IPS-18c (cell line): Measurements from ENCODE around the gene ANKRD2.
"Not testable (repeated sequence)": the region's sequence is repeated elsewhere in the genome, so short reads cannot be mapped to it uniquely, and the experiment has no call there.

Experiments
- H3K4me3 ChIP-seq: 2 replicates; pipeline ENCODE4 v1.7.0; 2013; ENCODE audit warnings: low read depth, mild to moderate bottlenecking, low read length, moderate library complexity; ENCODE audit not compliant: insufficient read depth
- H3K9me3 ChIP-seq: one replicate; pipeline ENCODE4 v1.6.1; 2013; ENCODE audit warnings: mild to moderate bottlenecking, low read length, moderate library complexity; ENCODE audit not compliant: control insufficient read depth, insufficient read depth

ANKRD2 gene

DNA sequence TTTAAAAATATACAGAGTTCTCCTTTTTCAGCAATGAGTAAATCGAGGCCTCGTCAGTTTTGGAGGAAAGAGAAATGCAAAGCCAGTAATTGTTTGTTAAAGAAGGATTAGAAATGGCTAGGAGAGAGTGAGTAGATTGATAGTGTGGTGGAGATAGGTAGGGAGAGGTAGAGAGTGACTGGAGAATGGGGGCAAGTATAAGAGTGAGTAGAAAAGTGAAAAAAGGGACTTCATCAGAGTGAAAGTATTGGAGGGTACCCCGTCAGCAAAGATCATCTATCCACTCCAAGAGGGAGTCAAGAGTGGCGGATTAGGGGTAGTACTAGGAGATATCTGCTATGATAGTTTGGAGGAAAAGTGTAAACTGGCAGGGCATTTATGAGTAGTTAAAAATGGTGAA, 9.2 kb upstream of the ANKRD2 start:
- Histone ChIP-seq H3K9me3 (no peaks in the 10 kb centered on the region), H3K4me3 (no peak overlapping the region)

DNA sequence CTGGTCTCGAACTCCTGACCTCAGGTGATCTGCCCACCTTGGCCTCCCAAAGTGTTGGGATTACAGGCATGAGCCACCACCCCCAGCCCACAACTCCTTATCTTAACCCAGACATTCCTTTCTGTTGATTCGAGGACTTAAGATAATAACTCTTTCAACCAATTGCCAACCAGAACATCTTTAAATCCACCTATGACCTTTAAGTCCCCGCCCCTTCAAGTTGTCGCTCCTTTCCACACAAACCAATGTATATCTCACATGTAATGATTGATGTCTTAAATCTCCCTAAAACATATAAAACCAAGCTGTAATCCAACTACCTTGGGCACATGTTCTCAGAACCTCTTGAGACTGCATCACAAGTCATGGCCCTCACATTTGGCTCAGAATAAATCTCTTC, 7.8 kb upstream of the ANKRD2 start:
- H3K4me3 ChIP-seq: no peak overlapping the region
- no peaks in the 10 kb centered on the region for H3K9me3 ChIP-seq

DNA sequence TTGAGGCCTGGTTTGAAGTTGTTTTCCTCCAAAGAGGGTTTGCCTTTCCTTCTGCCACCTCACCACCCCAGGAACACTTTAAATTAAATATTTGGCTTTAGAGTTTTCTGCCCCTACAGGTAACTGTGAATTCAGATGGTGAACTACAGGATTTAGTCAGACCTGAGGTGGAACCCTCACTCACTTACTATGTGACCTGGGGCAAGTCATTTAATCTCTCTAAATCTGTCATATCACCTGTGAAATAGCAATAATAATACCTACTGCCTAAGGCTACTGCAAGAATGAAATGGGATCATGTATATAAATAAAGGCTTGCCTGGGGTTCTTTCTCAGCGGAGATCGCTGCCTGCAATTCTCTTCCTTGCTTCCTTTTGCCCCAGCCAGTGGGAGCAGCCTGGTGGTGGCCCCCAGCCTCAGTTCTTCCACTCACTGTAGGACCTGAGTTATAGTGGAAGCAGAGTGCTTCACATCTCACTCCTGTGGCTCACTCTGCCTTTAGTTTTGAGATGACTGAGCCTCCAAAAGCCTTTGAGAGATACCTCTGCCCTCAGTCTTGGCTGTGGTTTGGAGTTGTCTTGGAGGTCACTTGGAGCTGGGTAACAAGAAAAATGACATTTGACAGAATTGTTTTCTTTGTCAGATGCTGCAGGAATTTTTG, 6.1 kb upstream of the ANKRD2 start:
- no peak overlapping the region for H3K4me3 ChIP-seq

DNA sequence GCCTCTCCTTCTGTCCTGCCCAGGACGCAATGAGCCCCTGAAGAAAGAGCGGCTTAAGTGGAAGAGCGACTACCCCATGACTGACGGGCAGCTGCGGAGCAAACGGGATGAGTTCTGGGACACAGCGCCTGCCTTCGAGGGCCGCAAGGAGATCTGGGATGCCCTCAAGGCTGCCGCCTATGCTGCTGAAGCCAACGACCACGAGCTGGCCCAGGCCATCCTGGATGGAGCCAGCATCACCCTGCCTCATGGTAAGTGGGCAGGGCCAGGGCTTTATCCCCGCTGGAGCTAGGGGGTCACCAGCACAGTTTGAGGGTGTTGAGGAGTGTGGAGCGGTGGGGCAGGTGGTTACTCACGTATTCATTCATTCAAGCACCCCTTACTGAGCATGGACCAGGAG, 4.7 kb upstream of the ANKRD2 start:
- H3K4me3 ChIP-seq: no peak overlapping the region
- peaks cover 2% of the 10 kb centered on the region for H3K9me3 ChIP-seq

More for the DNA sequence above, 6.1 kb upstream of the ANKRD2 start:
- peaks cover 2% of the 10 kb centered on the region for H3K9me3 ChIP-seq

DNA sequence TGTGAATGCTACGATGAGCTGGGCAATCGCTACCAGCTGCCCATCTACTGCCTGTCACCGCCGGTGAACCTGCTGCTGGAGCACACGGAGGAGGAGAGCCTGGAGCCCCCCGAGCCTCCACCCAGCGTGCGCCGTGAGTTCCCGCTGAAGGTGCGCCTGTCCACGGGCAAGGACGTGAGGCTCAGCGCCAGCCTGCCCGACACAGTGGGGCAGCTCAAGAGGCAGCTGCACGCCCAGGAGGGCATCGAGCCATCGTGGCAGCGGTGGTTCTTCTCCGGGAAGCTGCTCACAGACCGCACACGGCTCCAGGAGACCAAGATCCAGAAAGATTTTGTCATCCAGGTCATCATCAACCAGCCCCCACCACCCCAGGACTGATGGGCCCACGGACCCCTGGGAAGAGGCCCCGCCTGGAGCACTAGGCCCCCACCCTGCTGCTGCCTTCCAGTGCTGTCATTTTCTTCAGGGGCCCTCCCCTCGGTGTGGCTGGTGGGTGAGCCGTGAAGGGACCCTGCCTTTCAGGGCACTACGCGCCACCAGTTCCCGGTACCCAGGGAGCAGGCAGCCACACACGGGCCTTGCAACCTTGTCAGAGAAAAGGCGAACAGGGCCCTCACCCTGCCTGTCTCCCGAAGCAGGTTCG, 2.3 kb upstream of the ANKRD2 start:
- peaks cover 2% of the 10 kb centered on the region for H3K9me3 ChIP-seq
- H3K4me3 ChIP-seq: no peak overlapping the region

DNA sequence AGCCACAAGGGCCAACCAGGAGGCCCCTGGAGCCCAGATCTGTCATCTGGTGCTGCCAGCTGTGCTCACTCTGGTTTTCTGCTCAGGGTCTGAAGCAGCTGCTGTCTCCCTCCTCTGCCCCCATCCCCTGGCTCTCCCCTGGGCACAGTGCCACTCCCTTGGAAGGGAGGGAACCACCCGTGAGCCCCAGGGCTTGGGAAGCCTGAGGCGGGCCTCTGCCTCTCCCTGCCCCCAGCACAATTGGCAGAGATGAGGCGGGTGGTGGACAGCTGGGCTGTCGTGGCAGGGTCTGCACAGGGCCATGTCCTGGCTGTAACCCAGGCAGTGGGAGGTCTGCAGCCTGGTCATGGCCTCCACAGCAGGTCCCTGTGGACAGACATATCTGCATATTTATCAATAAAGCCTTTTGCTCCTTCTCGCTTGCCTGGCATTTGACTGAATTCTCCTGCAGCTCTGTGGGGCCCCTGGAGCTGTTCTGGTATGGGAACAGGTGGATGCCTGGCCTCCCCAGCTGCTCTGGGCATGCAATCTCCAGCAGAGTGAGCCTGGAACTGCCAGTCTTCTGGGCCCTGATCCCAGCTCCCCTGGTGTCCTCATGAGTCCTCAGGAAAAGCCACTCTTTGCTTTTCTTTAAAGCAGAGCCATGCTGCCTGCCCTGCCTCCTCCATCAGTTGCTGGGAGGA, 1.6 kb upstream of the ANKRD2 start:
- H3K9me3 ChIP-seq: peaks cover 2% of the 10 kb centered on the region
- H3K4me3 ChIP-seq: no peak overlapping the region

DNA sequence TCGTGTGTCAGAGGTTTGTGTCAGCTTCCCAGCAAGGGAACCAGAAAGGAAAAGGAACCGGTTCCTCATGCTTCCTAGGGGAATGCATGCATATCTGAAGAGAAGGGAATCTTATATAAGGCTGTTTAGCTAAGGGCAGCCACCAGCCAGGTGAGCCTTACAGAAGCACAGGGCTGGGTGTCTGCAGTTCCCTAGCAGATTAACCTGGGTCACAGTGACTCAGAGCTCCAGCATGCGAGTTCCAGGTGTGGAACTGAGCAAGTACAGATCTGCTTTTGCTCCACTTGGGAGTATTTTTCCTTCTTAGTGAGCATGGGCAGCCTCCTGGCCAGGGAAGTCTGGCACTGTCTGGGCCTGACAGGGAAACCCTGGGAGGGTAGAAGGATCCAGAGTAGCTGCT, 957 bp upstream of the ANKRD2 start:
- Histone ChIP-seq H3K4me3 (no peak overlapping the region), H3K9me3 (peaks cover 2% of the 10 kb centered on the region)

DNA sequence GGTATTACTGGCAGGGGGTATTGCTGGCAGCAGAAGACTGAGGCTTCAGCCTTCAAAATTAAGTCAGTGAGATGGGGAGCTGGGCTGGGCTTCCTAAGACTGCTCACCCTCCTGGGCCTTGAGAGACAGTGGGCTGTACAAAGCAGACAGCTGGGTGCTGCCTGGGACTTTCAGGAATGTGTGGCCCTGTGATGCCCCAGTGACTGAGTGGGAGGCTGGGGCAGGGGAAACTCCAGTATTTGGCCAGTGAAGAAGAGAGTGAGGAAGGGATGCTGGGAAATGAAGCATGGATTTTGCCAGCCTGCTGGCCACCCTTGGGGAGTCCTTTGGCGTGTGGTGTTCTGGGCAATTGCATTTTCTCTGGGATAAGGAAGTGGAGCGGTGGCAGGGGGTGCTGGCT, 442 bp downstream of the ANKRD2 start:
- no peak overlapping the region for H3K4me3 ChIP-seq
- H3K9me3 ChIP-seq: peaks cover 2% of the 10 kb centered on the region

DNA sequence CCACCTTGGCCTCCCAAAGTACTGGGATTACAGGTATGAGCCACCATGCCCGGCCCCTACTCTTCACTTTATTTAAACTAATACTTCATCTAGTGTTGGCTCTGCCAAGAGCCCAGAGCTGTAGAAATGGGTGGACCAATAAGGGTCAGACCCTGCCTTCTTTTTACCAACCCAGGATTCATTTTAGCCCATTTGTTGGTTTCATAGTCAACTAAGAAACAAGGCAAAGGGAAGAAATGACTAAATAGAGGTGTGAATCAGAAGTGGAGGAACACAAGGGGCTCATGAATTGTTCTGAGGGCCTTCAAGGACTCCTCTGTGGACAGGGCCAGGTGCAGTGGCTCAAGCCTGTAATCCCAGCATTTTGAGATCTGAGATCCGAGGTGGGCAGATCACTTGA, 1.1 kb downstream of the ANKRD2 start:
- H3K4me3 ChIP-seq: no peak overlapping the region
- H3K9me3 ChIP-seq: peaks cover 2% of the 10 kb centered on the region

DNA sequence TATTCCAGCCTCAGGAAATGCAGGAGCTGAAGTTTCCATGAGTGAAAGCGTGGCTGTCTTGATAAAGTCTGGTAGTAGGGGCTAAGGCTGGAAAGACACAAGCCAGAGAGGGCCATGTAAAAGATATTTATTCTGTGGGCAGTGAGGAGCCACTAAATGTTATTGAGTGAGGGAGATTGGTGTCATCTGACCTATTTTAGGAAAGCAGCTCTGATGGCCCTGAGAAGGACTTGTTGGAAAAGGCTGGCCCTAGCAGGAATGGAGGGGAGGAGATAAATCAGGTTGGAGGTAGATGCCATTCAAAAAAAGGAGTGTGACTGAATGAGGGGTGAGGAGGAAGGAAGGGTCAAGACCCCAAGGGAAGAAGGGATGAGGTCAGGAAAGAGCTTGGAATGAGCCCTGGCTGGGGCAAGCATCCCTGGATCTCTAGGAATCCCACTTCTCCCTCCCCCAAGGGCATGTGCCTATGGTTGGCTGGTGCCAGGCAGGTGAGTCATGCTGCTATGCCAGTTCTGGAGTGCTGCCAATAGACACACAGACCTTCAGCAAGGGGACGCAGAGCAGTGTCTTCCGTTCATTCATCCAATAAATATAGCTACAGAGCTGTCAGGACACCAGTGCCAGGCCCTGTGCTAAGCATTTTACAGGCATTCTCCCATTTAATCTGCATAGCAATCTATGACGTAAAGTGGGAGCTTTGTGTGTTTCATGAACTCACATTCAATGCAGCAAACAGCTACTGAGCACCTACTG, 2.0 kb downstream of the ANKRD2 start:
- peaks cover 2% of the 10 kb centered on the region for H3K9me3 ChIP-seq
- no peak overlapping the region for H3K4me3 ChIP-seq

DNA sequence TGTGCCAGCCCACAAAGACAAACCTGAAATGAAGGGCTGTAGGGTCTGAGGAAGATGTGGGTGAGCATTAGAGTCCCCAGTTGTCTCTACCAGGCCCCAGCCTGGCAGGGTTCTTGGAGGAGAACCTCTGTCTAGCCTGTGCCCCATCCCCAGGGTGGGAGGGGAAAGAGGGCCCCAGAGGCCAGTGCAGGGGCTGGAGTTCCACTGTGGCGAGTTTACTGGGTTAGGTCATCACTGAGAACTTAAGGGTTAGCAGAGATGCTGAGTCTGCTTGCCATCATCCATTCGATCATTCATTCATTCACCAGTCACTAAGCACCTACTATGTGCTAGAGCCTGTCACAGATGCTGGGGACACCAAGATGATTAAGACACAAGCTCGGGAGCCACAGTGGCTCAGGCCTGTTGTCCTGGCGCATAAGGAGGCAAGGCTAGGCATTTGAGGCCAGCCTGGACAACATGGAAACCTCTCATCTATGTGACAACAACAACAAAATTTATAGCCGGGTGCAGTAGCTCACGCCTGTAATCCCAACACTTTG, 2.6 kb downstream of the ANKRD2 start:
- no peak overlapping the region for H3K4me3 ChIP-seq

DNA sequence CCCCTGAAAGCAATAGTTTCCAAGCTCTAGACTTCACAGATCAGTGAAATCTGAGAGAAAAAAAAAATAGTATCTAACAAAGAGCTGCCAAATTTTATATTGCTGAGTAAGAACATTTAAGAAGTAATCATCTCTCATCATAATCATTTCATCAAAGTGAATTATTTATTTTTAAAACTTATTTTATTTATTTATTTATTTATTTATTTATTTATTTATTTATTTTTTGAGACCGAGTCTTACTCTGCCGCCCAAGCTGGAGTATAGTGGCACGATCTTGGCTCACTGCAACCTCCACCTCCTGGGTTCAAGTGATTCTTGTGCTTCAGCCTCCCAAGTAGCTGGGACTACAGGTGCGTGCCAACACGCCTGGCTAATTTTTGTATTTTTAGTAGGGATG, 3.9 kb downstream of the ANKRD2 start:
- H3K9me3 ChIP-seq, H3K4me3 ChIP-seq: not testable (repeated sequence)

More for the DNA sequence above, 2.6 kb downstream of the ANKRD2 start:
- H3K9me3 ChIP-seq: peaks cover 1% of the 10 kb centered on the region

DNA sequence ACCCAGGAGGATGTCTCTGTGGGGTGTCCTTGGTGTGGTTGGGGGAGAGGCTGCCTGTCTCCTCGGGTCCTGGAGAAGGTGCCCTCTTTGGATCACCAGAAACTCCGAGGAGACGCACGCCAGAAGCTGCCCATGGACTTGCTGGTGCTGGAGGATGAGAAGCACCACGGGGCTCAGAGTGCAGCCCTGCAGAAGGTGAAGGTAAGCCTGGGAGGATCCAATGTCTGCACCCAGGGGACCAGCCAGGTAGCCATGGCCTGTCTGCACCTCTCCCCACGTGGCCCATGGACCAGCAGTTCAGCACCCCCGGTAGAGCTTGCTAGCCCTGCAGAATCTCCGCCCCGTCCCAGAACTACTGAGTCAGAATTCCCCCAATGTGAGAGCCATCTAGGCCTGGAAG, 5.1 kb downstream of the ANKRD2 start:
- H3K4me3 ChIP-seq: no peak overlapping the region

DNA sequence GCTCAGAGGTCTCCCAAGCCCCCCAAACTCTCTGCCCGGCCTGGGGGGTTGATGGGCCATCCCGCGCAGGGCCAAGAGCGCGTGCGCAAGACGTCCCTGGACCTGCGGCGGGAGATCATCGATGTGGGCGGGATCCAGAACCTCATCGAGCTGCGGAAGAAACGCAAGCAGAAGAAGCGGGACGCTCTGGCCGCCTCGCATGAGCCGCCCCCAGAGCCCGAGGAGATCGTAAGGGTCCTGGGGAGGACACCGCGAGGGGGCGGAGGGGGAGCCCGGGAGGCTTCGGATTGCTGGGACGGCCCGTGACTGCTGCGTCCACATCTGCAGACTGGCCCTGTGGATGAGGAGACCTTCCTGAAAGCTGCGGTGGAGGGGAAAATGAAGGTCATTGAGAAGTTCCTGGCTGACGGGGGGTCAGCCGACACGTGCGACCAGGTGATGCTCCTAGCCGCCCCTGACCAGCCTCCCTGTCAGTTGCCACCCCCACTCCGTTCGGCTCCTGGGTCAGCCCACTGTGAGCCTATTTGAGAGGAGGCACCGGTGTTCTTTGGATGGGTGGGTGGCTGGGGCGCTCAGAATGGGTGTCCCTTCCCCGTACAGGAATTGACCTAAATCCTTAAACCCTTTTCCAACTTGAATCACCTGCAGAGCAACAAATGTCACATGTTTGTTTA, 5.7 kb downstream of the ANKRD2 start:
- H3K9me3 ChIP-seq: no peaks in the 10 kb centered on the region
- H3K4me3 ChIP-seq: no peak overlapping the region

More for the DNA sequence above, 5.1 kb downstream of the ANKRD2 start:
- H3K9me3 ChIP-seq: no peaks in the 10 kb centered on the region

DNA sequence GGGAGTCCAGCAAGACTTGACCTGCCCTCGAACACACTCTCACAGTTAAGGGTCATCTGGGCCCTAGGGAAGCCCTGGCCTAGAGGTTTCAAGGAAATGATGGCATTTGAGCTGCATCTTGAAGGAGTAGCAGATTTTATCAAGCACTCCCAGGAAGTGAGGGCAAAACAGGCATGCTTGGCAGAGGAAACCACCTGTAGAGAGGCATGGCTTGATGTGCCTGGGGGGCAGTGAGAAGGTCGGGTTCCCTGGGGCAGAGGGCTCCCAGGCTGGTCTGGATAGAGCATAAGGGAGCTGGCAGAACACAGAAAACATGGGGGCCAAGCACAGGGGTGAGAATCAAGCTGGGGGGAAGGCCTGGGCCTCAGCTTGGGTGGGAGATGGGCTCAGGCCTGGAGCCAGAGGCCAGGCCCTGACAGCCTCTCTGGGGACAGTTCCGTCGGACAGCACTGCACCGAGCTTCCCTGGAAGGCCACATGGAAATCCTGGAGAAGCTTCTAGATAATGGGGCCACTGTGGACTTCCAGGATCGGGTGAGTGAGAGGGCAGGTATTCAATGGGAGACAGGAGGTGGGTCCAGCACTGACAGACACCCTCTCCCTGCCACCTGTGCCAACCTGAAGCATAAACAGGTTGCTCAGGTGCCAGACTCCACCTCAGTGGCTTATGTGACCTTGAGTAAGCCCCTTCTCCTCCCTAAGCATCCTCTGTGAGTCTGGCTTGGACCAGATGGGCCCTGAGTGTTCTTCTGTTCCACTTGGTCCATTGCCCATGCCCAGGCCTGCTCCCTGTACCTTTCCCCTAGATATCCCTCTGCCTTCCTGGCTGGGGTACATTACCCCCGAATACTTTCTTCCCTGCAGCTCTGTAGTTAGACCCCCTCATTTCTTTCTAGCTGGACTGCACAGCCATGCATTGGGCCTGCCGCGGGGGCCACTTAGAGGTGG, 8.1 kb downstream of the ANKRD2 start:
- H3K4me3 ChIP-seq: no peak overlapping the region
- H3K9me3 ChIP-seq: no peaks in the 10 kb centered on the region

DNA sequence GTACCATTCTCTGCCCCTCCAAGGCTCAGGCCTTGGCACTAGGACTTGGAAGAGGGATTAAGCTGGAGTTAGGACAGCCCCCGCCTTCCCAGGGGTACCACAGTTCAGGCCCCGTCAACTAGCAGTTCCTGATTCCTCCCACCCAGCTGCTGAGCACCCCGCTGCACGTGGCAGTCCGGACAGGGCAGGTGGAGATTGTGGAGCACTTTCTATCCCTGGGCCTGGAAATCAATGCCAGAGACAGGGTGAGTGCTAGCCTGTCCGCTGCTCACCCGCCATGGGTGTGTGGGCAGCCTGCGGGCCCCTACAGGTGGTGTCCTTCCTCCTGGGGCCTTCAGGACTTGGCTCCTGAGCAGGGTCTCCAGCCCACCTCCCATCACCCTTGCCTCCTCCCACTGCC, 9.6 kb downstream of the ANKRD2 start:
- Histone ChIP-seq H3K9me3 (no peaks in the 10 kb centered on the region), H3K4me3 (no peak overlapping the region)
